Measurements from ENCODE around the gene SMURF1.

DNA sequence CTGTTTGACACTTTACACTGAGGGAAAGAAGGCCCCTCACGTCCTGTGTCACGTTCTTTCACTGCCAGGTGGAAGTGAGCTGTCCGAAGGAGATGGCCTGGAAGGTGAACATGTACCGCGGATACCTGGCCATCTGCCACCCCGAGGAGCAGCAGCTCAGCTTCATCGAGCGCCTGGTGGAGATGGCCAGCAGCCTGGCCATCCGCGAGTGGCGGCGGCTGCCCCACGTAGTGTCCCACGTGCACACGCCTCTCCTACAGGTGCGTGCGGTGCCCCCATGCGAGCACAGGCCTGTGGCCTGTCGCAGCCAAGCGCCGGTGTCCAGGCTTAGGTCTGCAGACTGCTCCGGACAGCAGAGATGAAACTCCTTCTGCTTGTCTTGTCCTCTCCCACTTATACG is 162.2 kb downstream of the SMURF1 start:
- TF ChIP-seq POLR2A (IDR thresholded peaks at IDR 0.05; ENCODE audit: low read depth, low read length): no peak
- TF ChIP-seq PAX5 (IDR thresholded peaks at IDR 0.05; ENCODE audit: insufficient read depth, low read length, severe bottlenecking): no peak

Measured in GM12891 (cell line).